PC-9 (cell line): ENCODE data around the gene MYMK. TPM values are rescaled to one million over a fixed set of nuclear protein-coding genes. Genes with fewer than 3 reads are reported as not detected.

Experiments
- BruUV-seq: library from RNA; stranded (reverse); fragments of 400-500 nt; replicated peaks from 2 replicates; lab custom pipeline; 2021; lab: Mats Ljungman, UMichigan
- CTCF ChIA-PET: fragments of 300-600 bp; sonication (Branson Sonifier 250); formaldehyde crosslinking; loops from one replicate; lab custom pipeline; 2022; ENCODE audit warnings: antibody characterized with exemption; lab: Charles Lee
- POLR2A ChIA-PET: fragments of 300-600 bp; sonication (Branson Sonifier 250); formaldehyde crosslinking; loops from one replicate; lab custom pipeline; 2022; ENCODE audit warnings: antibody characterized with exemption; ENCODE audit not compliant: unreplicated experiment; lab: Charles Lee
- DNase-seq, 2 experiments: peaks; one replicate each; pipeline versions ENCODE4 v3.0.0 to v3.0.0-alpha.2; 2015 to 2022; ENCODE audit warnings: mixed read lengths in 1 of 2
- H2AFZ ChIP-seq: fragments of 200-600 bp; sonication (generic); 2 replicates; pipeline ENCODE4 v1.8.1; 2017; ENCODE audit warnings: antibody characterized with exemption
- H3F3A ChIP-seq: fragments of 200-600 bp; sonication (generic); 2 replicates; pipeline ENCODE4 v1.8.1; 2017; ENCODE audit warnings: antibody characterized with exemption, mild to moderate bottlenecking, low read depth; ENCODE audit not compliant: insufficient read depth
- H3K27ac ChIP-seq: fragments of 200-600 bp; sonication (generic); 2 replicates; pipeline ENCODE4 v1.6.1; 2016; ENCODE audit warnings: mixed run types
- H3K27me3 ChIP-seq: fragments of 200-600 bp; sonication (generic); 2 replicates; pipeline ENCODE4 v1.6.1; 2016; ENCODE audit warnings: low read depth, mixed run types; ENCODE audit not compliant: insufficient read depth
- H3K36me3 ChIP-seq: fragments of 200-600 bp; sonication (generic); 2 replicates; pipeline ENCODE4 v1.6.1; 2016; ENCODE audit warnings: low read depth, mixed run types
- H3K4me1 ChIP-seq: fragments of 200-600 bp; sonication (generic); replicated peaks from 2 replicates; pipeline ENCODE4 v1.6.1; 2016; ENCODE audit warnings: mixed run types; ENCODE audit not compliant: insufficient read depth
- H3K4me2 ChIP-seq: fragments of 200-600 bp; sonication (generic); 2 replicates; pipeline ENCODE4 v1.6.1; 2017; ENCODE audit warnings: mixed run types
- H3K4me3 ChIP-seq: fragments of 200-600 bp; sonication (generic); 2 replicates; pipeline ENCODE4 v1.6.1; 2016; ENCODE audit warnings: mixed run types
- H3K79me2 ChIP-seq: fragments of 200-600 bp; sonication (generic); 2 replicates; pipeline ENCODE4 v1.6.1; 2017; ENCODE audit warnings: low read depth, mixed run types
- H3K9me2 ChIP-seq: fragments of 200-600 bp; sonication (generic); 2 replicates; pipeline ENCODE4 v1.8.1; 2017; ENCODE audit warnings: mild to moderate bottlenecking; ENCODE audit not compliant: insufficient read depth
- H3K9me3 ChIP-seq: fragments of 200-600 bp; sonication (generic); 2 replicates; pipeline ENCODE4 v1.8.1; 2016; ENCODE audit warnings: low read depth; ENCODE audit not compliant: insufficient read depth
- H4K20me1 ChIP-seq: fragments of 200-600 bp; sonication (generic); 2 replicates; pipeline ENCODE4 v1.8.1; 2017; ENCODE audit not compliant: insufficient read depth
- CTCF ChIP-seq: fragments of 200-600 bp; sonication (generic); conservative IDR thresholded peaks from 2 replicates; pipeline ENCODE4 v1.6.1; 2017; ENCODE audit warnings: mixed run types, antibody characterized with exemption, mild to moderate bottlenecking, moderate library complexity
- EZH2 ChIP-seq: fragments of 200-600 bp; sonication (generic); IDR thresholded peaks from 2 replicates; pipeline ENCODE4 v1.8.0; 2017; ENCODE audit warnings: antibody characterized with exemption, low read depth
- intact Hi-C: fragments of 100-400 bp; cut with micrococcal nuclease; formaldehyde crosslinking; loops from one replicate; pipeline ENCODE4 v1.10.0; 2022; ENCODE audit not compliant: unreplicated experiment
- total RNA-seq: library from RNA; stranded (reverse); gene quantifications from 2 replicates; pipeline ENCODE4 v1.2.3, GENCODE V29; 2021

Gene MYMK
- total RNA-seq, 1 experiment from 2014 or later: not detected

- no peak for DNase-seq
- intact Hi-C loops: no loop called here
- Histone ChIP-seq H3K4me2 (no peak overlapping the region), H3K9me2 (no peaks in the 10 kb centered on the region), H2AFZ (no peak overlapping the region), H3K4me1 (no peaks in the 10 kb centered on the region), H3K9me3 (peaks cover 3% of the 10 kb centered on the region; the same call in 1 of the 2 replicates), H3K27ac (no peak overlapping the region), H3K4me3 (no peak overlapping the region), H3K27me3 (peaks cover 89% of the 10 kb centered on the region), H3K36me3 (no peaks in the 10 kb centered on the region), H4K20me1 (no peaks in the 10 kb centered on the region), H3K79me2 (no peaks in the 10 kb centered on the region), H3F3A (peaks cover 8% of the 10 kb centered on the region)
- no peak for TF ChIP-seq CTCF
- TF ChIP-seq EZH2: no peak
- POLR2A ChIA-PET: no interaction called here
- BruUV-seq: no TSS peak
- CTCF ChIA-PET: no interaction called here
These were observed 27.6 kb downstream of the MYMK start for GRCh38 chr9:133496861-133497842.

- Histone ChIP-seq H3F3A (peaks cover 8% of the 10 kb centered on the region), H3K36me3 (no peaks in the 10 kb centered on the region), H3K4me3 (no peak overlapping the region), H3K4me1 (no peaks in the 10 kb centered on the region), H2AFZ (no peak overlapping the region), H3K9me2 (no peaks in the 10 kb centered on the region), H3K9me3 (no peaks in the 10 kb centered on the region), H3K27me3 (peaks cover 83% of the 10 kb centered on the region), H4K20me1 (no peaks in the 10 kb centered on the region), H3K4me2 (no peak overlapping the region), H3K27ac (no peak overlapping the region), H3K79me2 (no peaks in the 10 kb centered on the region)
- CTCF ChIA-PET: interaction anchor here (0.6 kb wide), 1 partner anchor 10 kb away, joined by 4 read pairs; no protein-coding TSS in a partner anchor
- intact Hi-C loops: no loop called here
- no TSS peak for BruUV-seq
- TF ChIP-seq CTCF: no peak
- TF ChIP-seq EZH2: no peak
- no peak for DNase-seq
- POLR2A ChIA-PET: interaction anchor here (0.6 kb wide), 1 partner anchor 36 kb away, joined by 9 read pairs; no protein-coding TSS in a partner anchor
These were observed 29.1 kb downstream of the MYMK start for GRCh38 chr9:133495327-133496293.
